H1 (cell line): ENCODE data around the gene TRAF1. TPM values are rescaled to one million over a fixed set of nuclear protein-coding genes. Genes with fewer than 3 reads are reported as not detected.

Experiments used
- BRCA1 ChIP-seq: IDR thresholded peaks from 2 replicates; pipeline ENCODE4 v1.6.1; 2012; ENCODE audit warnings: low read depth, low read length, improper control_type of control experiment
- FOSL1 ChIP-seq: IDR thresholded peaks from 2 replicates; pipeline ENCODE4 v1.6.1; 2011; ENCODE audit warnings: mild to moderate bottlenecking, low read depth, low read length, moderate library complexity; ENCODE audit not compliant: insufficient read depth
- MAFK ChIP-seq: IDR thresholded peaks from 2 replicates; pipeline ENCODE4 v1.6.1; 2012; ENCODE audit warnings: low read depth, mild to moderate bottlenecking, improper control_type of control experiment, low read length
- RFX5 ChIP-seq: IDR thresholded peaks from 2 replicates; pipeline ENCODE4 v1.6.1; 2011; ENCODE audit warnings: low read depth, low read length, improper control_type of control experiment, borderline replicate concordance
- SIX5 ChIP-seq: IDR thresholded peaks from 2 replicates; pipeline ENCODE4 v1.6.1; 2011; ENCODE audit warnings: mild to moderate bottlenecking, low read depth, low read length
- SRF ChIP-seq: IDR thresholded peaks from 2 replicates; pipeline ENCODE4 v1.6.1; 2011; ENCODE audit warnings: mild to moderate bottlenecking, low read depth, low read length, moderate library complexity
- TAF1 ChIP-seq: IDR thresholded peaks from 2 replicates; pipeline ENCODE4 v1.6.1; 2011; ENCODE audit warnings: mild to moderate bottlenecking, low read depth, low read length
- polyA plus RNA-seq, 7 experiments: library from polyadenylated mRNA; depleted of rRNA in 3 of 7; stranded (reverse) in 5 of 7; unstranded in 2 of 7; fragments of >200 nt in 5 of 7; fragments of 200-250 nt in 2 of 7; gene quantifications; 1 replicate in 5 of 7; 2 replicates in 1 of 7; 4 replicates in 1 of 7; pipeline versions ENCODE4 v1.2.1 to v1.2.3, GENCODE V29; 2011 to 2013; ENCODE audit warnings: missing spikeins in 2 of 7, mixed read lengths in 2 of 7
- total RNA-seq: library from RNA; stranded (reverse); fragmentation: NEBNext Ultra II Directional; extraction: Animal tissue kit (Norgen Biotek cat#: 25700); gene quantifications from 2 replicates; pipeline ENCODE4 v1.2.1, GENCODE V29; 2021
- TF ChIP-seq, protein P1 (sequence below): IDR thresholded peaks from 2 replicates; pipeline ENCODE4 v1.6.1; 2012; ENCODE audit warnings: inconsistent platforms

Gene TRAF1
- total and polyA plus RNA-seq, 2 of the 8 experiments (the other 6 are each of a cell fraction or from before 2014, with no cell fraction given): 1.6 to 3.2 TPM

- TF ChIP-seq MAFK (no peak), SIX5 (no peak), SRF (no peak), FOSL1 (no peak), TAF1 (no peak), RFX5 (no peak), BRCA1 (no peak)
- TF ChIP-seq, protein P1, sequence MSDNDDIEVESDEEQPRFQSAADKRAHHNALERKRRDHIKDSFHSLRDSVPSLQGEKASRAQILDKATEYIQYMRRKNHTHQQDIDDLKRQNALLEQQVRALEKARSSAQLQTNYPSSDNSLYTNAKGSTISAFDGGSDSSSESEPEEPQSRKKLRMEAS: no peak
These were observed 60.8 kb downstream of the TRAF1 start (continued) for GRCh38 chr9:120865809-120866208.
